NB4 (cell line): ENCODE data around the gene JMJD7.
A peak's percentile ranks its signal among the peaks of the same experiment; 100 is the strongest.

ENCODE experiments used
- DNase-seq: peaks from one replicate; pipeline ENCODE4 v3.0.0; 2010; ENCODE audit warnings: low read depth
- H3K4me3 ChIP-seq: one replicate; pipeline ENCODE4 v1.5.1; 2011; ENCODE audit warnings: mild to moderate bottlenecking, low read depth, low read length, moderate library complexity
- CTCF ChIP-seq: IDR thresholded peaks from one replicate; pipeline ENCODE4 v1.5.1; 2012; ENCODE audit warnings: low read depth, low read length
- MAX ChIP-seq: IDR thresholded peaks from 2 replicates; pipeline ENCODE4 v1.6.1; 2011; ENCODE audit warnings: low read depth, low read length
- MYC ChIP-seq: IDR thresholded peaks from 2 replicates; pipeline ENCODE4 v1.6.1; 2011; ENCODE audit warnings: low read depth, low read length
- POLR2A ChIP-seq: IDR thresholded peaks from 2 replicates; pipeline ENCODE4 v1.6.1; 2011; ENCODE audit warnings: mild to moderate bottlenecking; ENCODE audit not compliant: insufficient read length; ENCODE audit errors: extremely low read depth

The JMJD7 gene

DNA sequence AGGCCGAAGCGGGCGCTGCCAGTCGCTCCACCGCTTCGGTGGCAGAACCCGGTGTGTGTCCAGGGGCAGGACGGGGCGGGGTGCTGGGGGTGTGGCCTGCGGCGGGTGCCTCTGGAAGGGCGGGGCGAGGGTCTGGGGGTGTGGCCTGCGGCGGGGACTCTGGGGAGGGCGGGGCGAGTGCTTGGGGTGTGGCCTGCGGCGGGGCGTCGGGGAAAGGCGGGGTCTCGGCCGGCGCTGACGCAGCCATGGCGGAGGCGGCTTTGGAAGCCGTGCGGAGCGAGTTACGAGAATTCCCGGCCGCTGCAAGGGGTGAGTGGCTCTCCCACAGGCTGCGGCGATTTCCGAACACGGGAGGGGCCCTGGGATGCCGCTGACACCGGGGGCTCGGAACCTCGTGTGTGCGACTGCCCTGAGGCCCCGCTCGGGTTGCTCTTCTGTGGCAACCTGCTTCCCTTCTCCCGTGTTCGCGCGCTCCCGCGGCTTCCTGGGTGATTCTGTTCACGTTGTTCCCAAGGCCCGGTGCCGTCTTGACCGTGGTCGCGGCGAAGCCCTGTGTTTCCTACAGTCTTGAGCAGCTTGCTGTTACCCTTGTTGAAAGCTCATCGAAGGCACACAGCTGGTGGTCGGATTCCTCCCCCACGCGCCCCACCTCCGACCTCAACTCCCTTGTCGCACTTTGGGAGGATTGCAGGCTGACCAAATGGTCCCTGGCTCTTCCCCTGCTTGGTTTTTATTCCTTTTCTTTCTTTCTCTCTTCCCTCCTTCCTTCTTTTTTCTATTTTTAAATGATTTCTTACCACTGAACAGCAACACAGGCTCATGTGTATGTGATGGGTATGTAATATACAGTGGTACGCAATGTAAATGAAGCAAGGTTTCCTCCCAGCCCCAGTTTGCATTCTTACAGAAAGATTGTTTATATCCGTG is at the start of gene JMJD7:
TSS of gene JMJD7 (plus strand) at position 213 of the 927 bp plus-strand sequence. CDS start at position 246, 33 bp downstream.
- peak; percentile 68 for TF ChIP-seq POLR2A
- no peak for TF ChIP-seq CTCF
- no peak for TF ChIP-seq MYC
- TF ChIP-seq MAX, result peak; percentile 30; the same call in 1 of the 2 replicates
- DNase-seq, result peak; percentile 85
- H3K4me3 ChIP-seq, result peak within 1 kb of the TSS; percentile 74

GRCh38 chr15:41778521-41778920 is 49.4 kb upstream of the JMJD7 start:
- TF ChIP-seq POLR2A, result no peak
- TF ChIP-seq MAX, result no peak
- TF ChIP-seq MYC, result no peak
- no peak for TF ChIP-seq CTCF
- H3K4me3 ChIP-seq, result no peak overlapping the region
- DNase-seq, result no peak

DNA sequence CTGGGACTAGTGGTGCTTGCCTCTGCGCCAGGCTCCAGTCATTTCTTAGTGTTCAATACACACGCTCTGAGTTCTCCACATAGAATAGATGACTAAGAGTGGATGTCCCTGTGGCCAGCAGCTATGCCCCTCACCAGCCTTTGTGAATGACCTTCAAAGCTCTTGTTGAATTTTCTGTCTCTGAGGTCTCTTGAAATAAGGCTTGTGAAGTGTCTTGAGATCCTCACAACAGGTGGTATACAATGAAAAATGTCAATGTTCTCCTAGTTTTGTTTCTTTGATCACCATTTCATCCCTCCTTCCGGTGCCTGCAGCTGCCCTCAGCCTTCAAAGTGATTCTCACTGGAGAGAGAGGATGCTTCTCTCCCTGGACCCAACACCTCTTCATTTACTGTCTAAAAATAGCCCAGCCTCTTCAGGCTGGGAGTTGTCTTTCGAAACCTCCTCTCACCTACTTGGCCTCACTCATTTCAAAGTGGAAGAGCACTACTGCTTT is 48.2 kb upstream of the JMJD7 start:
- TF ChIP-seq POLR2A, result no peak
- TF ChIP-seq MYC, result no peak
- TF ChIP-seq CTCF, result no peak
- no peak for TF ChIP-seq MAX
- DNase-seq, result no peak
- H3K4me3 ChIP-seq, result no peak overlapping the region

DNA sequence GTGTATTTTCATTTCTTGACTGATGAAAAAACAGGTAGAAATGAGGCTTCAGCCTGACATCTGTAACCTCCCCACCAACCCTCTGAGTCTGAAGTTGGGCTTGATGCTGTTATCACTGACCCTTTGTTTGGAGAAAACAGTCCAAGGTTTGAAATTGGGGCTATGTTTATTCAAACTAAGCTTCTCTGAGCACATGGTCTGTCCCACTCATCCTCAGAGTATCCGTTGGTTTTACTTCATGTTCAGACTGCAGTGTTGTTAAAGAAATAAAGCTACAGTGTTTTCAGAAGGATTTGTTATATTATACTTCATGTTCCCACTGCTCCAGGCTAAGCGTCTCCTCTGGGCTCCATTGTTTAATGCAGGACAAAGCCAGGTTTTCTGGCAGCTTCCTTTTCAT is 47.6 kb upstream of the JMJD7 start:
- TF ChIP-seq MAX (peak; percentile 37; the same call in 1 of the 2 replicates), CTCF (no peak), POLR2A (no peak)
- no peak overlapping the region for H3K4me3 ChIP-seq
- DNase-seq, result no peak

- DNase-seq, result no peak
- TF ChIP-seq MYC, result no peak
- TF ChIP-seq CTCF, result no peak
- no peak for TF ChIP-seq POLR2A
- no peak for TF ChIP-seq MAX
- H3K4me3 ChIP-seq, result no peak overlapping the region
Measured at GRCh38 chr15:41780727-41781126, 47.2 kb upstream of the JMJD7 start.
